Left forelimb (tissue), 1 donor: Measurements from ENCODE around the gene ARMC10.
"Not testable (repeated sequence)": the region's sequence is repeated elsewhere in the genome, so short reads cannot be mapped to it uniquely, and the experiment has no call there.

Experiments
- DNase-seq: peaks from one replicate; pipeline ENCODE4 v3.0.0-alpha.2; 2018; ENCODE audit warnings: low spot score

Gene ARMC10

DNA sequence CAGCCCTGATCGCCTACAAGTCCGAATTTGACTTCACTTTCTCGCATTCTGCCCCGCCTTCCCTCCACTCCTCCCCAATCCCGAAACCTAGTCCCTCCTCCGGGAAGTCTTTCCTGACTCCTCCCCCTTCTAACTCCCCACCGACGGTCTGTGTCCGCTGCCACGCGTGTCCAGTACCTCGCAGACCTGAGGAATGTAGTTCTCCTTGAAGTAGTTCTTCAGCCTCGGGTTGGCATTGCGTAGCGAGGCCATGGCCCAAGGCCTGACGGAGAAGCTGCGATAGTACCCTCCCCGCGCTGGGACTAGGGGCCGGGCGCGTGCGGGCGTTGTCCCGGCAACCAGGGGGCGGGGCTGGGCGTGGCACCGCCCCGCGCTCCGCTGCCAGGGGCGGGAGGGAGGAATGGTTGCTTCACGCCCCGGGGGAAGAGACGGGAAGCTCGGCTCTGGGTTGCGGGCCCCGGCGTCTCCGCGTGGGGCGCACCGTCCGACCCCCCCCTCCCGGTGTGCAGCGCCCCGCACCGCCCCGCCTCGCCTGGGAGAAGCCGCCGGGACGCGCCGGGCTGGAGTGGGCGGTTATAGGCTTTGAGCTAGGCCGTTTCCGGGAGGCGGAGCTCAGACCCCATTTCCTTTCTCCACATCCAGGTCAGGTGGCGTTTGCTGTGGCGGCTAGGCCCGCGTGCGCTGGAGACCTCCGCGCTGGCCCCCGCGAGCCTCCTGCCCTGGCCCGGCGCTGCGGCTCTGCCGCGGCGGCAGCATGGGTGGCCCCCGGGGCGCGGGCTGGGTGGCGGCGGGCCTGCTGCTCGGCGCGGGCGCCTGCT lies at the start of gene ARMC10, which contains the start of gene FBXL13:
TSS of gene ARMC10 (plus strand) at position 622 of the 818 bp plus-strand sequence. CDS start at position 755, 133 bp downstream.
TSS of gene FBXL13 (minus strand) at position 278 of the 818 bp plus-strand sequence.
- DNase-seq, result peak; percentile 98

- no peak for DNase-seq
These were observed 49.6 kb upstream of the ARMC10 start for GRCh38 chr7:103025341-103025740.

DNA sequence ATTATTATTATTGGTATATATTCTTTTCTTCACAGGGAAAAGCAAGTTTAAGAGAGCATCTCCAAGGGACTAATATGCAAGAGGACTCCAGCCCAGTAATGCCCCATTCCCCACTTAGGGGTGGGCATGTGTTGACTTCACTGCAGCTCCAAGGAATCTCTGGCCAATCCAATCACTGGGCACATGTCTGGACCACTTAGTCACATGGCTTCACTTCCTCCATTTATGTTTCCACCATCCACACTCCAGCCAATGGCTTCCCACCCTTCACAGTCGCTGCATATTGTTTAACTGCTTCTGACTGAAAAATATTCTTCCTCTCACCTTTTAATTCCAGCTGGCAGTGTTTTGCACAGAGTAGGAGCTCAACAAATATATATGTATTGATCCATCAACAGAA lies 43.9 kb upstream of the ARMC10 start:
- DNase-seq, result no peak

DNA sequence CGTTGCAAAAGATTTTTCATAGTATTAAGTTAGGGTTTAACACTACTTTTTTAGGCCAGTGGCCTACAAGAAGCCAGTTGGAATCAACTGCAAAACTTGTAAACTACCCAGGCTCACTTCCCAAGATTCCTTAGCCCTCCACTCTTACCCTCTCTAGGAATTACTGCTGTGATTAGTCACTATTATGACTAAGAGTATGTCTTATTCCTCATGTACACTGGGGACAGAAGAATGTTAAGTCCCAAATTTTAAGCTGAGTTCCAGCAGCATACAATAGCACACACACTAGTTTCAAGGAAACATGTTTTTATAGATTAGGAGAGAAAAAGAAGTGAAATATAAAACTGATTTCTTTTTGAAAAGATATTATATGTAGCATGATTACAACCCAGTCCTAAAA lies 43.2 kb upstream of the ARMC10 start:
- DNase-seq, result no peak

GRCh38 chr7:103034318-103034717 lies 40.6 kb upstream of the ARMC10 start:
- DNase-seq, result not testable (repeated sequence)

DNA sequence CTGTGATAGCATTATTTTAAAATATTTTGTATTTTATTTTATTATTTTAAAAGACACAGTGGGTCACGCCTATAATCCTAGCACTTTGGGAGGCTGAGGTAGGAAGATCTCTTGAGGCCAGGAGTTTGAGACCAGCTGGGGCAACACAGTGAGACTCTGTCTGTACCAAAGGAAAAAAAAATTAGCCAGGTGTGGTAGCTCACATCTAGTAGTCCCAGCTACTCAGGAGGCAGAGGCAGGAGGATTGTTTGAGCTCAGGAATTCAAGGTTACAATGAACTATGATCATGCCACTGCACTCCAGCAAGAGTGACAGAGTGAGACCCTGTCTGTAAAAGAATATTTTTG lies 37.5 kb upstream of the ARMC10 start:
- DNase-seq, result no peak

- DNase-seq, result not testable (repeated sequence)
These were observed 36.9 kb upstream of the ARMC10 start for GRCh38 chr7:103037823-103038739.

DNA sequence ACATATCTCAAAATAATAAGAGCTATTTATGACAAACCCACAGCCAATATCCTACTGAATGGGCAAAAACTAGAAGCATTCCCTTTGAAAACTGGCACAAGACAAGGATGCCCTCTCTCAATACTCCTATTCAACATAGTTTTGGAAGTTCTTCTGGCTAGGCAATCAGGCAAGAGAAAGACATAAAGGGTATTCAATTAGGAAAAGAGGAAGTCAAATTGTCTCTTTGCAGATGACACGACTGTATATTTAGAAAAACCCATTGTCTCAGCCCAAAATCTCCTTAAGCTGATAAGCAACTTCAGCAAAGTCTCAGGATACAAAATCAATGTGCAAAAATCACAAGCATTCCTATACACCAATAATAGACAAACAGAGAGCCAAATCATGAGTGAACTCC lies 33.1 kb upstream of the ARMC10 start:
- not testable (repeated sequence) for DNase-seq

DNA sequence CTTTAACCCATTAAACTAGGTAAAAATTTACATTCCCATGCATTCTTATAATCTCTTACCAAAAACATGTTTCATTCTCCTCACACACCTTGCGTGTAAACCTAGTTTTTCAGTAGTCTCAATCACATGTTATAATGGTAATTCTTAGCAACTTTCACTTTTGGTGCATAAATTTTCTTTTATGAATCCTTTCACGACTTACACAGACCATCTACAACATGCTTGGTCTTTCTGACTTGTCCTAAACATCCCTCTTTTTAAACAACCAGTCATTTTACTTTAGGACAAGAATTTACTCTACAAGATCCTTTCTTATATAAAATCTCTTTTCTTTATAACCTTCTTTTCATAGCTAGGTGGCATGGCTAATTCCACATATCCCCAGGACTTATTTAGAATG lies 26.1 kb upstream of the ARMC10 start:
- no peak for DNase-seq

DNA sequence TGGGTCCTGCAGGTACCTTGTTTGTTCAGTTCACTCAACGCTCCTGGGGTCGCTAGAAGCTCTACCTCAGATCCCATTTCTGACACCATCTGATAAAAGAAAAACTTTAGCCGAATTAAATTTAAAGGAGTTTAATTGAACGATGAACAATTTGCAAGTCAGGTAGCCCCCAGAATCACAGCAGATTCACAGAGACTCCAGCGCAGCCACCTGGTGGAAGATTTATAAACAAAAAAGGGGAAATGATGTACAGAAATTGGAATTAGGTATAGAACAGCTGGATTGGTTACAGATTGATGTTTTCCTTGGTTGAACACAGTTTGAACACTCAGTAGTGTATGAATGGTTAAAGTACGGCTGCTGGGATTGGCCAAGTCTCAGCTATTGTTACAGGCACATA lies 23.4 kb upstream of the ARMC10 start:
- DNase-seq, result no peak

DNA sequence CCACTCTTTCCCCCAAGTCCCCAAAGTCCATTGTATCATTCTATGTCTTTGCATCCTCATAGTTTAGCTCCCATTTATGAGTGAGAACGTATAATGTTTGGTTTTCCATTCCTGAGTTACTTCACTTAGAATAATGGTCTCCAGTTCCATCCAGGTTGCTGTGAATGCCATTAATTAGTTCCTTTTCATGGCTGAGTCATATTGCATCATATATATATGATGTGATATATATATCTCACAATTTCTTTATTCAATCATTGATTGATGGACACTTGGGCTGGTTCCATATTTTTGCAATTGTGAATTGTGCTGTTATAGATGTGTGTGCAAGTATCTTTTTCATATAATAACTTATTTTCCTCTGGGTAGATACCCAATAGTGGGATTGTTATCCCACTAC lies 18.9 kb upstream of the ARMC10 start:
- not testable (repeated sequence) for DNase-seq

- DNase-seq, result no peak
These were observed 16.8 kb upstream of the ARMC10 start for GRCh38 chr7:103058122-103058521.

DNA sequence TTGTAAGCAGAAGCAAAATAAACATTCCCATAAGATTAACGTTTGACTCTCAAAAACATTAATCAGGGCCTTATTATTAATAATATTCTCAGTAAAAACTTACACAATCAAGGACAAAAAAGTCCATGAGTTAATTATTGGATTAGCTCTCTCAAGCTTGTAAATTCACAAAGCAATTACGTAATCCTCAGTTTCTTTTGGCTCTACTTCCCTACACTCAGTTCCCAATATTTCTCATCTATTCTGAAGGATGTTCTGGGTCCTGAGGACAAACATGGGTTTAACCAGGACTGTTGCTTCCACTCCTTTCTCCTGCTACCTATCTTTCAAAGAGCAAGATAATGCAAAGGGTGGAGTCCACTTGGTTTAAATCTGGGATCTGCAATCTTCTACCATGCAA lies 15.5 kb upstream of the ARMC10 start:
- DNase-seq, result no peak

GRCh38 chr7:103063895-103064294 lies 11.0 kb upstream of the ARMC10 start:
- DNase-seq, result no peak

- no peak for DNase-seq
These were observed 9.3 kb upstream of the ARMC10 start for GRCh38 chr7:103065667-103066066.

GRCh38 chr7:103068414-103069403 lies 6.2 kb upstream of the ARMC10 start:
- DNase-seq, result no peak

- DNase-seq, result no peak
These were observed 3.9 kb upstream of the ARMC10 start for GRCh38 chr7:103071000-103071399.

- DNase-seq, result no peak
These were observed 886 bp upstream of the ARMC10 start for GRCh38 chr7:103073989-103074518.

DNA sequence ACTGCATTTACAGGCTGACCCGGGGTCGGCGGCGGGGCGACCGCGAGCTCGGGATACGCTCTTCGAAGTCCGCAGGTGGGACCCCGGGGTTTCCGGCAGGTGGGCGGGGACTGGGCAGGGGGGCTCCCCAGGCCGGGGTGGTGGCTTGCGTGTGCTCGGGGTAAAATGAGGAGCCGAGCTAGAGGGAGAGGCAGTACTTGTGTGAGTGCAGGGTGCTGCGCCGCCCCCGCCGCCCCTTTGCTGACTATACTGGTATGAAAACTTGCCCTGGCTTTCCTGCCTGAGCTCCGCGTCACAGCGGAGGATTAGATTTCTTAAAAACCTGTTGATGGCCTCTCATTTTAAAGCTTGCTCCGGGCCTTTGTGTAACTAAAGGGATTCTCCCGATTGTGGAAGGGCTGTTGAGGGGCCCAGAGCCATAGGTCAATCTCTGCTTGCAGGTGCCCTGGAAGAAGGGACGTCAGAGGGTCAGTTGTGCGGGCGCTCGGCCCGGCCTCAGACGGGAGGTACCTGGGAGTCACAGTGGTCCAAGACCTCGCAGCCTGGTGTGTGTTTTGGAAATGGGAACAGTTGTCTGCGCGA lies 488 bp downstream of the ARMC10 start:
- DNase-seq, result peak; percentile 74

GRCh38 chr7:103076764-103077163 lies 1.8 kb downstream of the ARMC10 start:
- no peak for DNase-seq

DNA sequence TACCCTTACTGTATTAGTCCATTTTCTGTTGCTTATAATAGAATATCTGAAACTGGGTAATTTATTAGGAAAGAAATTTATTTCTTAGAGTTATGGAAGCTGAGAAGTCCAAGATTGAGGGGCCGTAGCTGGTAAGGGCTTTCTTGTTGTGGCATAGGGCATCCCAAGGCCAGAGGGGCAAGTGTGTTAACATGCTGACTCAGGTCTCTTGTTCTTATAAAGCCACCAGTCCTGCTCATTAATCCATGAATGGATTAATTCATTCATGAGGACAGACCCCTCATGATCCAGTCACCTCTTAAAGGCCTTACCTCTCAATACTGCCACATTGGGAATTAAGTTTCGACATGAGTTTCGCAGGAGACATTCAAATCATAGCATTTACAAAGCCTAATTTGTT lies 2.4 kb downstream of the ARMC10 start:
- DNase-seq, result no peak
